ENCODE results near the gene FNIP1.

The FNIP1 gene

DNA sequence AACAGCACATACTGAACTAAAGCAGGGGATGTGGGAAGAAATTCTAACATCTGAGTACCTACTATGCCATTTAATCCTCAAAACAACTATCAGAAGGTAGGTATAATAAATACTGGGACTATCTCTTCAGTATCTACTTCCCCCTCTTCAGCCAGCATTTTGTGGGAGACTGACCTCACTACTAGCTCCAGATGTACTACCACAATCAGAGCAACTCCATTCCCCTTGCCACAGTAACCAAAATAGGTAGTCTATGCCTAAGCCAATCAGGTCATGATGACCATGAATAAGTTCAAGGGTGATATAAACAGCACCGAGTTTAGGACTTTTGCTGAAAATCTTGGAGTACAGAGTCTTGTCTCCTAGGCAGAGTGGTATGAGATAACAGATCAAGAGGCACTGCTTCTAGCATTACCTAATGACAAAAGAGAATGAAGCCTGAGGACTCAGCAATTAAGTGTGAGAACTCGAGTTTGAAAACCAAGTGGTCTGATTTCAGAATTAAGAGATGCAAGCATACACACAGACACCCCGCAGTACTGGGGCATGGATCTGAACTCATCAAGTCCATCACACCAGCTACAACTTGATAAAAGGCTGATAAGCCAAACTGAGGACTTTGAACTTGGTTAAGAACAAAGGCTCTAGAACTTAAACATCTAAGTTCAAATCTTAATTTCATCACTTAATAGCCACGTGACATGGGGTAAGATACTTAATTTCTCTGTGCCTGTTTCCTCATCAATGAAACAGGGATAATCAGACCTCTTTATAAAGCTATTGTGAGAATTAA lies 9.7 kb downstream of the FNIP1 start:
- no peaks in the 10 kb centered on the region for H3K9me2 ChIP-seq (replicated peaks; ENCODE audit: insufficient read depth, low read length)

GRCh38 chr5:131786036-131786435 lies 10.8 kb downstream of the FNIP1 start:
- no peak overlapping the region for H3K4me2 ChIP-seq (ENCODE audit: low read depth, low read length, poor library complexity, severe bottlenecking)
- H4K20me1 ChIP-seq (ENCODE audit: low read depth, low read length): peaks cover 3% of the 10 kb centered on the region; the same call in 1 of the 2 replicates
- H3K9me2 ChIP-seq (replicated peaks; ENCODE audit: insufficient read depth, low read length): no peaks in the 10 kb centered on the region
- H3K9ac ChIP-seq (ENCODE audit: low read length): no peak overlapping the region
- H3K79me2 ChIP-seq (ENCODE audit: insufficient read depth, low read length): peaks cover 91% of the 10 kb centered on the region
- H3K27me3 ChIP-seq (ENCODE audit: low read length): no peaks in the 10 kb centered on the region
- TF ChIP-seq, protein P1, sequence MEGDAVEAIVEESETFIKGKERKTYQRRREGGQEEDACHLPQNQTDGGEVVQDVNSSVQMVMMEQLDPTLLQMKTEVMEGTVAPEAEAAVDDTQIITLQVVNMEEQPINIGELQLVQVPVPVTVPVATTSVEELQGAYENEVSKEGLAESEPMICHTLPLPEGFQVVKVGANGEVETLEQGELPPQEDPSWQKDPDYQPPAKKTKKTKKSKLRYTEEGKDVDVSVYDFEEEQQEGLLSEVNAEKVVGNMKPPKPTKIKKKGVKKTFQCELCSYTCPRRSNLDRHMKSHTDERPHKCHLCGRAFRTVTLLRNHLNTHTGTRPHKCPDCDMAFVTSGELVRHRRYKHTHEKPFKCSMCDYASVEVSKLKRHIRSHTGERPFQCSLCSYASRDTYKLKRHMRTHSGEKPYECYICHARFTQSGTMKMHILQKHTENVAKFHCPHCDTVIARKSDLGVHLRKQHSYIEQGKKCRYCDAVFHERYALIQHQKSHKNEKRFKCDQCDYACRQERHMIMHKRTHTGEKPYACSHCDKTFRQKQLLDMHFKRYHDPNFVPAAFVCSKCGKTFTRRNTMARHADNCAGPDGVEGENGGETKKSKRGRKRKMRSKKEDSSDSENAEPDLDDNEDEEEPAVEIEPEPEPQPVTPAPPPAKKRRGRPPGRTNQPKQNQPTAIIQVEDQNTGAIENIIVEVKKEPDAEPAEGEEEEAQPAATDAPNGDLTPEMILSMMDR (IDR thresholded peaks at IDR 0.05; ENCODE audit: insufficient read depth, low read length, poor library complexity, severe bottlenecking): no peak
- TF ChIP-seq EZH2phosphoT487 (conservative IDR thresholded peaks at IDR 0.05; ENCODE audit: low read length): no peak
- H3K27ac ChIP-seq (ENCODE audit: low read depth, low read length): no peak overlapping the region
- no peak overlapping the region for H2AFZ ChIP-seq (ENCODE audit: low read depth, low read length, severe bottlenecking)
- no peaks in the 10 kb centered on the region for H3K36me3 ChIP-seq (ENCODE audit: low read length)
- H3F3A ChIP-seq (ENCODE audit: insufficient read depth): no peaks in the 10 kb centered on the region
- no peak overlapping the region for H3K4me3 ChIP-seq (ENCODE audit: insufficient read depth, low read length, poor library complexity, severe bottlenecking)
- H3K9me3 ChIP-seq (ENCODE audit: insufficient read depth, low read length): no peaks in the 10 kb centered on the region

More for the DNA sequence above, 9.7 kb downstream of the FNIP1 start:
- Histone ChIP-seq H3K27ac (ENCODE audit: low read depth, low read length) (no peak overlapping the region), H3K27me3 (ENCODE audit: low read length) (no peaks in the 10 kb centered on the region), H3K36me3 (ENCODE audit: low read length) (no peaks in the 10 kb centered on the region), H3F3A (ENCODE audit: insufficient read depth) (no peaks in the 10 kb centered on the region), H3K9ac (ENCODE audit: low read length) (no peak overlapping the region), H3K79me2 (ENCODE audit: insufficient read depth, low read length) (peaks cover 91% of the 10 kb centered on the region), H3K9me3 (ENCODE audit: insufficient read depth, low read length) (no peaks in the 10 kb centered on the region), H3K4me3 (ENCODE audit: insufficient read depth, low read length, poor library complexity, severe bottlenecking) (no peak overlapping the region), H3K4me2 (ENCODE audit: low read depth, low read length, poor library complexity, severe bottlenecking) (no peak overlapping the region), H4K20me1 (ENCODE audit: low read depth, low read length) (peaks cover 3% of the 10 kb centered on the region; the same call in 1 of the 2 replicates), H2AFZ (ENCODE audit: low read depth, low read length, severe bottlenecking) (no peak overlapping the region)
- TF ChIP-seq, protein P1 (IDR thresholded peaks at IDR 0.05; ENCODE audit: insufficient read depth, low read length, poor library complexity, severe bottlenecking): no peak
- TF ChIP-seq EZH2phosphoT487 (conservative IDR thresholded peaks at IDR 0.05; ENCODE audit: low read length): no peak

DNA sequence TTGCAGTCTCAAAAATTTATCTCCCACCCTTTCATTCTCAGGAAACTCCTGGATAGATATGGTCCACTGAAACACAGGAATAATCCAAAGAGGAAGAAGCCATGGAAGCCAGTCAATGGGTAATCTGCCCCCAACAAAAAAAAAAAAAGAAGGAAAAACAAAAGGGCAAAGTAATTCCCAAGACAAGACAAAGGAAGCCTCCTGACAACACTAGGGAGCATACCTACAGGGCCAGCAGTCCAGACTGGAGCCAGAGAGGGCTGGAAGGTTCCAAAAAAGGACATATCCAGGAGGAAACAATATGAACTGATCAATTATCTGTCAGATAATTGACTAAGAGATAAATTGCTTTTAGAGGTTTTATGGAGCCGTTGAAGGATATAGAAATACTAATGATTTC lies 12.9 kb downstream of the FNIP1 start:
- H3F3A ChIP-seq (ENCODE audit: insufficient read depth): no peaks in the 10 kb centered on the region
- peaks cover 3% of the 10 kb centered on the region; the same call in 1 of the 2 replicates for H4K20me1 ChIP-seq (ENCODE audit: low read depth, low read length)

More for the DNA sequence above, 12.9 kb downstream of the FNIP1 start:
- H3K27ac ChIP-seq (ENCODE audit: low read depth, low read length): no peak overlapping the region
- no peak overlapping the region for H3K9ac ChIP-seq (ENCODE audit: low read length)
- no peak overlapping the region for H3K4me2 ChIP-seq (ENCODE audit: low read depth, low read length, poor library complexity, severe bottlenecking)
- H3K36me3 ChIP-seq (ENCODE audit: low read length): no peaks in the 10 kb centered on the region
- H3K79me2 ChIP-seq (ENCODE audit: insufficient read depth, low read length): peaks cover 89% of the 10 kb centered on the region
- H3K4me3 ChIP-seq (ENCODE audit: insufficient read depth, low read length, poor library complexity, severe bottlenecking): no peak overlapping the region
- no peaks in the 10 kb centered on the region for H3K9me3 ChIP-seq (ENCODE audit: insufficient read depth, low read length)
- TF ChIP-seq, protein P1 (IDR thresholded peaks at IDR 0.05; ENCODE audit: insufficient read depth, low read length, poor library complexity, severe bottlenecking): no peak
- TF ChIP-seq EZH2phosphoT487 (conservative IDR thresholded peaks at IDR 0.05; ENCODE audit: low read length): no peak
- no peaks in the 10 kb centered on the region for H3K27me3 ChIP-seq (ENCODE audit: low read length)
- H3K9me2 ChIP-seq (replicated peaks; ENCODE audit: insufficient read depth, low read length): no peaks in the 10 kb centered on the region
- no peak overlapping the region for H2AFZ ChIP-seq (ENCODE audit: low read depth, low read length, severe bottlenecking)

All from SU-DHL-6 (cell line).